CD4-positive, alpha-beta T cell treated with Interferon gamma for 1 hour (primary cell): Measurements from ENCODE around the gene PCNX1.
"Not testable (repeated sequence)": the region's sequence is repeated elsewhere in the genome, so short reads cannot be mapped to it uniquely, and the experiment has no call there.

ENCODE experiments used
- DNase-seq: peaks from one replicate; pipeline ENCODE4 v3.0.0-alpha.2; 2020

Gene PCNX1

GRCh38 chr14:71094722-71095121 is 187.5 kb downstream of the PCNX1 start:
- DNase-seq = no peak

- no peak for DNase-seq
Measured at GRCh38 chr14:71096947-71097346, 189.7 kb downstream of the PCNX1 start.

DNA sequence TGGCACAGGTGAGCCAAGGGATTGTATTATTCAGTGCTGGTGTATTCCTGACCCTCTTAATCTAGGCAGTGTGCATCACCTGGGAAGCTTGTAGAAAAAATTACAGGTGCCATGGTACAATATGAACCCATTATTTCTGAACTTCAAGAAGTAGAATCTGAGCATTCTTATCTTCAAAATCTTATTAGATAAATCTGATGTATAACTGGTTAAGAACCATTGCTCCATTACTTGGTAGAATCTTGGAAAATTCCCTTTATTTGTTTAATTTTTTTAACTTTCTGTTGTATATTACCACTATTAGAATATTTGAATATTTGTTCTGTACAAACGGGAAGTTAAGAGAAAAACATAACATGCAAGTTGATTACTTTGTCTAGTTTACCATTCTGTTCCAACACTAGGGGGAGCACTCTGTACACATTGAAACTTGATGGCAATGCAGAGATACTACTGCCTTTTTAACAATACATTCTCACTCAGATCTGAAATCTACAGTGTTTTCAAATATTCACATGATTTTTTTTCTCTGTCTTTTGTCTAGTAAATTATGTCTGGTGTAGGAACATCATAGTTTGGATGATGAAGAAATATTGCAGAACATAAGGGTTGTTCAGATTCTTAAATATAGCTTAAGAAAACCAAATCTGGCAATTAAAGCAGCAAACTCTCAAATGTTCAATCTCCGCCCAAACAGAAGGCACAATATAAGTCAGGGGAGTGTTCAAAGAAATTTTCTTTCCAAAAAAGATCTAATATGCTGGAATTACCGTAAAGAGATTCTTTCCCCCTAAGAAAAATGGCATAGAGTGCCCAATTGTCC is 196.6 kb downstream of the PCNX1 start:
- DNase-seq = no peak

DNA sequence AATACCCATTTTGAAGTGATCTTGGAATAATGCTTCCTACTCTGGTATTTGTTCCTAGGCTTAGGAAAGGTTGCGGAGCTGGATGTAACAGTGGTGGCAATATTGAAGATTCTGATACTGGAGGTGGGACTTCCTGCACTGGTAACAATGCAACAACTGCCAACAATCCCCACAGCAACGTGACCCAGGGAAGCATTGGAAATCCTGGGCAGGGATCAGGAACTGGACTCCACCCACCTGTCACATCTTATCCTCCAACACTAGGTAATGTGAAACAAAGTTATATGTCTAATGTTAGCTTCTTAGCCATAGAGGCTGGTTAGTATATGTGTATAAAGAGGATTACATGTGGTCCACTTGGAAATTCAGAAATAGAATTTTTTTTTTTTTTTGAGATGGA is 197.9 kb downstream of the PCNX1 start:
- DNase-seq = no peak

- DNase-seq = no peak
Measured at GRCh38 chr14:71107921-71108320, 200.7 kb downstream of the PCNX1 start.

DNA sequence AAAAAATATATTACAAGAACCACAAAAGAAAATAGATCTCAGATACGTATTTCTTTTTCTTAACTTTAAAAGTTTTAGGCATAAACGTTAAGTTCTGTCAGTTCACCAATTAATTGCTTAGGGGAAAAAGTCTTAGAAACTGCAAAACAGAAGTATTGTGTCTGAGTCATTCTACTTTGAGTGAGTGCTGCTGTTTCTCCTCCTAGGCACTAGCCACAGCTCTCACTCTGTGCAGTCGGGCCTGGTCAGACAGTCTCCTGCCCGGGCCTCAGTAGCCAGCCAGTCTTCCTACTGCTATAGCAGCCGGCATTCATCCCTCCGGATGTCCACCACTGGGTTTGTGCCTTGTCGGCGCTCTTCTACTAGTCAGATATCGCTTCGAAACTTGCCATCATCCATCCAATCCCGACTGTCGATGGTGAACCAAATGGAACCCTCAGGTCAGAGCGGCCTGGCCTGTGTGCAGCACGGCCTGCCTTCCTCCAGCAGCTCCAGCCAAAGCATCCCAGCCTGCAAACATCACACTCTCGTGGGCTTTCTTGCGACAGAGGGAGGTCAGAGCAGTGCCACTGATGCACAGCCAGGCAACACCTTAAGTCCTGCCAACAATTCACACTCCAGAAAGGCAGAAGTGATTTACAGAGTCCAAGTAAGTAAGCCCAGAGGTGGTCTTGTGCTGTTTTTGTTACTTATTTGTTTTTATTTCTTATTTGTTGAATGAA is 201.3 kb downstream of the PCNX1 start:
- DNase-seq = no peak

DNA sequence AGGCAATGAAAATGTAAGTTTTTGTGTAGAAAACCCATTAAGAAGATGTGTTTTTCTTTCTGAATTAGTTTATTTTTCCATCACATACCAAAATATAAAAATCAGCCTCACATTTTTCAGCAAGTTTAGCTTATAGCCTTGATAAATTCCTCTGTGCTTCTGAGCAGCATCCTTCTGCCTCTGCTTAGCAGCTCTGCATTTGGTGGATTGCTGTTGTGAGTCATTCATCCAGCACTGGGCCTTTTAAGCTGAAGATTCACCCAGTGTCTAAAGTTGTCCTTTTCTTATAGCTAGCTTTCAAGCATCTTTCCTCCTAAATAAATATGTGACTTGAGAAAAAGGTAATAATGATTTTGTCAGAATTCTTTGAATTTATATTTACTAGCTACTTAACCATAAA is 206.1 kb downstream of the PCNX1 start:
- no peak for DNase-seq

GRCh38 chr14:71114565-71114964 is 207.3 kb downstream of the PCNX1 start:
- no peak for DNase-seq

GRCh38 chr14:71115306-71115705 is 208.0 kb downstream of the PCNX1 start:
- DNase-seq = no peak

DNA sequence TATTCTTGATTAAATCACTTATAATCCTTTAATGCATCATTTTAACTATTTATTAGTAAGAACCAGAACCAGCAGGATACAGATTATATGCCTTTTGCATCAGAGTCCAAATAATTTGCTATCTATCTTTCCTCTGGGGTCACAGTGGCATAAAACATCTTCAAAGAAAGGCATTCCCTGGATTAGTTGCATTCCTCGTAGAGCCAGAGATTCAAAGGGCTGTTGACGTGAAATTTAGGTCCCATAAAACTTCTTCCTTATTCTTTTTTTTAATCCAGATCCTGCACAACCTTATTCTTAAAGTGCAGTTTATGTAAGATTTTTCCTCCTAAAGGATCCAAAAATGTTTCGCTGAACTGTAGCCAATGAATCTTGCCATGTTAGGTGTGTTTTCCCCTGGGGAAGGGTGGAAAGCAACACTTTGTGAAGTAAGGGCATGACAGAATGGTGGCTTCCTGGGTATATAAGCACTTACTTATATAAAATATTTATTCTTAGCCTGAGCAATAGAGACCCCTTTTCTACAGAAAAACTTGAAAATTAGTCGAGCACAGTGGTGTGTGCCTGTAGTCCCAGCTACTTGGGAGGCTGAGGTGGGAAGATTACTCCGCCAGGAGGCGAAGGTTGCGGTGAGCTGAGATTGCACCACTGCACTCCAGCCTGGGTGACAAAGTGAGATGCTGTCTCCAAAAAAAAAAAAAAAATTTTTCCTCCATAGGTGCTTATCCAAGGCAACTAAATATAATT is 208.7 kb downstream of the PCNX1 start:
- no peak for DNase-seq

- no peak for DNase-seq
Measured at GRCh38 chr14:71116568-71117122, 209.4 kb downstream of the PCNX1 start.

GRCh38 chr14:71117839-71118743 is 210.8 kb downstream of the PCNX1 start:
- DNase-seq = no peak

GRCh38 chr14:71119075-71119474 is 211.8 kb downstream of the PCNX1 start:
- DNase-seq = no peak

GRCh38 chr14:71119832-71120231 is 212.6 kb downstream of the PCNX1 start:
- DNase-seq = no peak

DNA sequence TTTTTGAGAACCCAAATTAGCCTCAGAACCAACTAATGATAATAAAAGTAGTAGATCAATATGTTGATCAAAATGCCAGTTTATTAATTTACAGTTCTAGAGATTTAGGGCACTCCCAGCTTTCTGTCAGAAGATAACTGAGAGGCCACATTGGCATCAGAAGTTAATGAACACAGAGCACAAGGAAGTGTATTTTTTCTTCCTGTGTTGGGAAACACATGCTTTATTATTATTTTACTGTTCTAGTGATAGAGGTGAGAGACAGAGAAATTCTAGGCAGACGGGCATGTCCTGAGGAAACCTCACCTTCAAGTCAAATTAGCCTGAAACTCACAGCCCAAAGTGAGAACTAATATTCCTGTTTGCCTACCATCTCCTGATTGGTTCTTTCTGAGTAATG is 213.7 kb downstream of the PCNX1 start:
- no peak for DNase-seq

DNA sequence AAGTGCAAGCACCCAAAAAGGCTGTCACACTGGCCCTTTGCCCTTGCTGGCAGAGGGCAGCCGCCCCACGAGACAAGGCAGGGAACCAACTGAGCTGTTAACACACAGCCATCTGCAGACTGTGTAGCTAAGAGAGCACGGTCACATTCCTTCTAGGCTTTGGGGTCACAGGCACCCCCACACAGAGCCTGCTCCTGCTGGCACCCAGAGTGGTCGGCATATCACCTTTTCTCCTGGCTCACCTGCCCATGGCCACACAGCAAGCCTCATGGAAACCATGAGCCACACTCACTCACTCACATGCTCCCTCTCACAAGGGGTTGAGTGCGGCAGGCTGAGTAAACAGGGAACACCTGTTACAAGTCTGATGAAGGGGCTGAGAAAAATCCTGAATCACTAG is 214.5 kb downstream of the PCNX1 start:
- no peak for DNase-seq

DNA sequence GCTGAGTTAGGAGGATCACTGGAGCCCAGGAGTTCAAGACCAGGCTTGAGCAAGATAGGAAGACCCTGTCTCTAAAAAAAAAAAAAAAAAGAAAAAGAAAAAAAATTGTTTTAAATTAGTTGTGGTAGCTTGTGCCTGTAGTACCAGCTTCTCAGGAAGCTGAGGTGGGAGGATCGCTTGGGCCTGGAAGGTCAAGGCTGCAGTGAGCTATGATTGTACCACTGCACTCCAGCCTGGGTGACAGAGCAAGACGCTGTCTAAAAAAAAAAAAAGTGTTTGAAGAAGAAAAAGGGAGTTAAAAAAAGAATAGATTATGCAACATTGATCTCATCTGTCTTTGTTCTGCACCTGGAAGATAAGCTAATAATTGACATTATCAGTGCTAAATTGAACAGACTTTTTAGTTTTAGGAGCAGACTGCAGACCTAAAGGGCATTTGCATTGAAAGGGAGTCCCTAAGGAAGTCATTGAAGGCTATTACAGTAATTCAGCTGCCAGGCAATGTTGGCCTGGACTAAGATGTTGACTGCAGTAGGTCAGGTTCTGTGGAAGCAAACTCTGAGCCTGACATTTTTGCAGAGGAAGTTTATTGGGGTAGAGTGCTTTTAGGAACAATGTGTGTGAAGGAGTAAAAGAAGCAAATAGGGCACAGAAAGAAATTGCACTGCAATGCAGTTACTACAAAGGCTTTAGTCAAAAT is 215.8 kb downstream of the PCNX1 start:
- DNase-seq = no peak

DNA sequence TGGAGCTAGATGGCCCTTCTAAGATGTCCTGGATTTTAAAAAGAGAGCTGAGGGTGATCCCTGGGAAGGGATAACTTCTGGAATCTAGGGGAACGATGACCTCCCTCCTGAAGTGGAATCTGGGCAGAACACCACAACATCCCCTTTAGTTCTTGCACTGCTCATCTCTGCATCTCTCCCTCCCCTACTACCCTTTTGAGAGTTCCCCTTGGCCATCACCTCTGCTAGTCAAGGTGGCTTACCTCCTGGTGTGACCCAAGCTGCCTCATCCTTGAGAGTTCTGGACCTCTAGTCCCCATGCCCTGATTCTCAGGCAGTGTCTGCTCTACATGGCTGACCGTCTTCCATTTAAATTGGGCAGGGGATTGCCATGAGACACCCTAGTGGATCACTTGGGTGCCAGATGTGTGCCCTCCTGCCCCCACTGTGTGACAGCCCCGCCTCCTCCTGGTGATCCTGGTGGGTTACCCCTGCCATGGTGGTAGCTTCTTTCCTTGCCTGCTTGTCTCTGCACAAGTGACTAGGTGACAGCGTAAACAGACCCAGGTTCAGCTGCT is 216.4 kb downstream of the PCNX1 start:
- no peak for DNase-seq

DNA sequence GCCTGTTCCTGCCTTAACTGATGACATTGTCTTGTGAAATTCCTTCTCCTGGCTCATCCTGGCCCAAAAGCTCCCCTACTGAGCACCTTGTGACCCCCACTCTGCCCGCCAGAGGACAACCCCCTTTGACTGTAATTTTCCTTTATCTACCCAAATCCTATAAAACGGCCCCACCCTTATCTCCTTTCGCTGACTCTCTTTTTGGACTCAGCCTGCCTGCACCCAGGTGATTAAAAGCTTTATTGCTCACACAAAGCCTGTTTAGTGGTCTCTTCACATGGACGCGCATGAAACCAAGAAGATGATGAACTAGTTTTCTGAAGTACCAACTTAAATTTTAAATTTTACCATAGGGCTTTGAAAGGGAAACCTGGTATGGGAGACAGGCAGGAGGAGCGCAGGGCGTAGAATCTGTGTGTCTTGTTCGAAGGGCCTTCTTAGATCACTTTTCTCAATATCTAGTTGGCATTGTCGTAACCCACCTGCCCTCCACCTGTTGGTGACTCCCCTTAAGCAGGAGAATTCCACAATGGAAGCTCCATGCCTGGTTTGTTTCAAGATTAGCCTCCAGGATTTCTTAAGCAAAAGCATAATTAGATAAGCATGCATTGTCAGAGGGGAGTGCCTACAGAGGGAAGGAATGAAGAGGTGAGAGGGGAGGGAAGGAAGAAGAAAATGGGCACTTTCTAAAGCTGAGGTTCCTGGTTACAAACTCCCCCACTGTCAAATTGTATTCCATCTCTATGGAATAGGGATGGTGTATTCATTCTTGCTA is 222.6 kb downstream of the PCNX1 start:
- DNase-seq = not testable (repeated sequence)

GRCh38 chr14:71130491-71131179 is 223.4 kb downstream of the PCNX1 start:
- DNase-seq = peak; percentile 29
